ENCODE measurements around the gene ZNF132. TPM values are rescaled to one million over a fixed set of nuclear protein-coding genes. Genes with fewer than 3 reads are reported as not detected.

Gene ZNF132
- total RNA-seq, 1 experiment from 2014 or later: not detected

GRCh38 chr19:58395220-58395978, 44.6 kb downstream of the ZNF132 start, which contains the start of gene RNF225:
Gene RNF225 (plus strand): TSS chr19:58395656. CDS start chr19:58396090, 434 bp downstream.
- intact Hi-C loops (cut with micrococcal nuclease; ENCODE audit: unreplicated experiment): no loop called here
- CTCF ChIA-PET: no interaction called here
- peak; percentile 92 for DNase-seq
- H3K4me3 Mint-ChIP-seq (ENCODE audit: low read depth, unreplicated experiment): peak within 1 kb of the TSS; percentile 62
- peaks cover 37% of the 10 kb centered on the region for H3K4me1 Mint-ChIP-seq (ENCODE audit: low read depth, unreplicated experiment)
- peaks cover 13% of the 10 kb centered on the region for H3K27me3 Mint-ChIP-seq (ENCODE audit: unreplicated experiment)
- peaks cover 75% of the 10 kb centered on the region for H3K36me3 Mint-ChIP-seq (ENCODE audit: insufficient read depth, unreplicated experiment)
- no peak for TF ChIP-seq CTCF (IDR thresholded peaks at IDR 0.05; ENCODE audit: unreplicated experiment)
- H3K27ac Mint-ChIP-seq (ENCODE audit: unreplicated experiment): peak within 1 kb of the TSS; percentile 93
- no peaks in the 10 kb centered on the region for H3K9me3 Mint-ChIP-seq (ENCODE audit: low read depth, unreplicated experiment)
- no TSS peak for BruUV-seq (replicated peaks)

GRCh38 chr19:58394821-58395219, 45.1 kb downstream of the ZNF132 start:
- CTCF ChIA-PET: no interaction called here
- DNase-seq: no peak
- Mint-ChIP-seq H3K4me1 (ENCODE audit: low read depth, unreplicated experiment) (peaks cover 34% of the 10 kb centered on the region), H3K9me3 (ENCODE audit: low read depth, unreplicated experiment) (no peaks in the 10 kb centered on the region), H3K4me3 (ENCODE audit: low read depth, unreplicated experiment) (no peak overlapping the region), H3K27ac (ENCODE audit: unreplicated experiment) (peak overlapping the region; percentile 93), H3K36me3 (ENCODE audit: insufficient read depth, unreplicated experiment) (peaks cover 81% of the 10 kb centered on the region), H3K27me3 (ENCODE audit: unreplicated experiment) (peaks cover 13% of the 10 kb centered on the region)
- intact Hi-C loops (cut with micrococcal nuclease; ENCODE audit: unreplicated experiment): no loop called here
- no TSS peak for BruUV-seq (replicated peaks)
- no peak for TF ChIP-seq CTCF (IDR thresholded peaks at IDR 0.05; ENCODE audit: unreplicated experiment)

GRCh38 chr19:58393725-58394033, 46.3 kb downstream of the ZNF132 start:
- Mint-ChIP-seq H3K27ac (ENCODE audit: unreplicated experiment) (no peak overlapping the region), H3K4me1 (ENCODE audit: low read depth, unreplicated experiment) (peaks cover 43% of the 10 kb centered on the region), H3K9me3 (ENCODE audit: low read depth, unreplicated experiment) (no peaks in the 10 kb centered on the region), H3K36me3 (ENCODE audit: insufficient read depth, unreplicated experiment) (peaks cover 93% of the 10 kb centered on the region), H3K27me3 (ENCODE audit: unreplicated experiment) (peaks cover 13% of the 10 kb centered on the region), H3K4me3 (ENCODE audit: low read depth, unreplicated experiment) (no peak overlapping the region)
- CTCF ChIA-PET: no interaction called here
- intact Hi-C loops (cut with micrococcal nuclease; ENCODE audit: unreplicated experiment): no loop called here
- BruUV-seq (replicated peaks): no TSS peak
- no peak for TF ChIP-seq CTCF (IDR thresholded peaks at IDR 0.05; ENCODE audit: unreplicated experiment)
- no peak for DNase-seq

- H3K27ac Mint-ChIP-seq (ENCODE audit: unreplicated experiment): no peak overlapping the region
- intact Hi-C loops (cut with micrococcal nuclease; ENCODE audit: unreplicated experiment): no loop called here
Measured at GRCh38 chr19:58392945-58393724, 46.8 kb downstream of the ZNF132 start.

More at GRCh38 chr19:58392945-58393724, 46.8 kb downstream of the ZNF132 start:
- DNase-seq: no peak
- Mint-ChIP-seq H3K4me1 (ENCODE audit: low read depth, unreplicated experiment) (peaks cover 48% of the 10 kb centered on the region), H3K4me3 (ENCODE audit: low read depth, unreplicated experiment) (no peak overlapping the region), H3K9me3 (ENCODE audit: low read depth, unreplicated experiment) (no peaks in the 10 kb centered on the region), H3K36me3 (ENCODE audit: insufficient read depth, unreplicated experiment) (peaks cover 96% of the 10 kb centered on the region), H3K27me3 (ENCODE audit: unreplicated experiment) (peaks cover 13% of the 10 kb centered on the region)
- CTCF ChIA-PET: interaction anchor here (0.6 to 0.8 kb wide), 2 partner anchors 23 to 26 kb away, joined by 3 to 5 read pairs; no protein-coding TSS in a partner anchor
- TF ChIP-seq CTCF (IDR thresholded peaks at IDR 0.05; ENCODE audit: unreplicated experiment): no peak
- no TSS peak for BruUV-seq (replicated peaks)
